Esophagus muscularis mucosa (tissue), 3 donors: ENCODE results near the gene HNRNPL.

Experiments used
- POLR2A ChIP-seq: fragments of 450-650 bp; IDR thresholded peaks from one replicate; pipeline ENCODE4 v1.6.1; 2017; ENCODE audit warnings: antibody characterized with exemption, moderate library complexity, mild to moderate bottlenecking, low read depth
- POLR2AphosphoS5 ChIP-seq, 2 donors: sonication (generic); formaldehyde crosslinking; IDR thresholded peaks; one replicate each; pipeline ENCODE4 v1.6.1; 2017; ENCODE audit warnings: antibody characterized with exemption in 2 of 2
- TF ChIP-seq, protein P1 (sequence below), 3 experiments: fragments of 200-600 bp in 2 of 3; fragments of 450-650 bp in 1 of 3; sonication (generic) in 2 of 3; IDR thresholded peaks; one replicate each; pipeline ENCODE4 v1.5.1; 2017 to 2019; ENCODE audit warnings: antibody characterized with exemption in 3 of 3, mild to moderate bottlenecking in 2 of 3, moderate library complexity in 1 of 3

DNA sequence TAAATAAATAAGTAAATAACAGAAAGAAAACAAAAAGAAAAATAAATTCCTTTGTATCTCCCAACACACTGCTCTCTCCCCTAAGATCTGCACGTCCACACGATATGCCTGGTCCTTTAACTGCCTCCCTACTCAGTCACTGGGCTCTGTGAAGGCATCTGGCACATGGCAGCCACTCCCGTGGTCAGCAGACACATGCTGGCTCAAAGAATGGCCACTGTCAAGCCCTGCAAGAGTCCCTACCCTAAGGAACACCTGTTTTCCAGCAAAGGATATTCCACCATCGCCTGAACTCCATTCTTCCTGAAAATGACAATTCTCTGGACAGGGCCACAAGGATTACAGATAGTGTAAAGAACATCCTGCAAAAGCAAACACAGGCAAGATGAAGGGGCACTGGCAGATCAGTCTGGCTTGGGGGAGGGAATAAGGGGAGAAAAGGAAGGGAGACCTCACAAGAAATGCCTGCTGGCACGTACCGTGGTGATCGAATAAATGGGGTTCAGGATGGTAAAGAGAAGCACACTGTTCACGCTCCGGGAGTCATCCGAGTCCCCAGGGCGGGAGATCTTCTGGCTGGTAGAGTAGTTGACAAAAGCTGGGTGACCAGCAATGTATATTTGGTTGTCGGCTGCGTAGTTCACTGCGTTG, 4.3 kb downstream of the HNRNPL start:
- TF ChIP-seq, protein P1, sequence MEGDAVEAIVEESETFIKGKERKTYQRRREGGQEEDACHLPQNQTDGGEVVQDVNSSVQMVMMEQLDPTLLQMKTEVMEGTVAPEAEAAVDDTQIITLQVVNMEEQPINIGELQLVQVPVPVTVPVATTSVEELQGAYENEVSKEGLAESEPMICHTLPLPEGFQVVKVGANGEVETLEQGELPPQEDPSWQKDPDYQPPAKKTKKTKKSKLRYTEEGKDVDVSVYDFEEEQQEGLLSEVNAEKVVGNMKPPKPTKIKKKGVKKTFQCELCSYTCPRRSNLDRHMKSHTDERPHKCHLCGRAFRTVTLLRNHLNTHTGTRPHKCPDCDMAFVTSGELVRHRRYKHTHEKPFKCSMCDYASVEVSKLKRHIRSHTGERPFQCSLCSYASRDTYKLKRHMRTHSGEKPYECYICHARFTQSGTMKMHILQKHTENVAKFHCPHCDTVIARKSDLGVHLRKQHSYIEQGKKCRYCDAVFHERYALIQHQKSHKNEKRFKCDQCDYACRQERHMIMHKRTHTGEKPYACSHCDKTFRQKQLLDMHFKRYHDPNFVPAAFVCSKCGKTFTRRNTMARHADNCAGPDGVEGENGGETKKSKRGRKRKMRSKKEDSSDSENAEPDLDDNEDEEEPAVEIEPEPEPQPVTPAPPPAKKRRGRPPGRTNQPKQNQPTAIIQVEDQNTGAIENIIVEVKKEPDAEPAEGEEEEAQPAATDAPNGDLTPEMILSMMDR (IDR thresholded peaks at IDR 0.05): no peak
- TF ChIP-seq POLR2A (no peak), POLR2AphosphoS5 (IDR thresholded peaks at IDR 0.05) (no peak)
